H9 (cell line): Measurements from ENCODE around the gene ZNF280A. TPM values are rescaled to one million over a fixed set of nuclear protein-coding genes. Genes with fewer than 3 reads are reported as not detected.

Source experiments
- DNase-seq: peaks from one replicate; pipeline ENCODE4 v3.0.0-alpha.2; 2017
- H2AFZ ChIP-seq: one replicate; pipeline ENCODE4 v1.6.1; 2013; ENCODE audit warnings: mild to moderate bottlenecking, low read length, control low read depth, moderate library complexity
- H2AK5ac ChIP-seq: 2 replicates; pipeline ENCODE4 v1.6.1; 2013; ENCODE audit warnings: low read length, control low read depth, mixed read lengths; ENCODE audit not compliant: insufficient read length
- H2BK120ac ChIP-seq: one replicate; pipeline ENCODE4 v1.6.1; 2013; ENCODE audit warnings: low read depth, mild to moderate bottlenecking, low read length, control low read depth, inconsistent platforms; ENCODE audit not compliant: poor library complexity, severe bottlenecking
- H2BK12ac ChIP-seq: 2 replicates; pipeline ENCODE4 v1.6.1; 2013; ENCODE audit warnings: low read length, control low read depth, mixed read lengths, low read depth; ENCODE audit not compliant: insufficient read length
- H2BK15ac ChIP-seq: 2 replicates; pipeline ENCODE4 v1.6.1; 2013; ENCODE audit warnings: low read depth, low read length, control low read depth
- H2BK20ac ChIP-seq: one replicate; pipeline ENCODE4 v1.6.1; 2013; ENCODE audit warnings: low read depth, mild to moderate bottlenecking, low read length, control low read depth, inconsistent platforms; ENCODE audit not compliant: poor library complexity, severe bottlenecking
- H2BK5ac ChIP-seq: 2 replicates; pipeline ENCODE4 v1.6.1; 2013; ENCODE audit warnings: low read length, control low read depth, mixed read lengths; ENCODE audit not compliant: insufficient read length
- H3K14ac ChIP-seq: 2 replicates; pipeline ENCODE4 v1.6.1; 2013; ENCODE audit warnings: low read length, control low read depth; ENCODE audit not compliant: insufficient read depth
- H3K18ac ChIP-seq: 2 replicates; pipeline ENCODE4 v1.6.1; 2013; ENCODE audit warnings: low read depth, mild to moderate bottlenecking, mixed read lengths, low read length, control low read depth; ENCODE audit not compliant: insufficient read length
- H3K23ac ChIP-seq: 2 replicates; pipeline ENCODE4 v1.6.1; 2013; ENCODE audit warnings: low read length, control low read depth, mixed read lengths, low read depth; ENCODE audit not compliant: insufficient read length
- H3K23me2 ChIP-seq: 2 replicates; pipeline ENCODE4 v1.6.1; 2013; ENCODE audit warnings: low read depth, mild to moderate bottlenecking, mixed read lengths, low read length, control low read depth; ENCODE audit not compliant: insufficient read length, poor library complexity, severe bottlenecking
- H3K27ac ChIP-seq: 2 replicates; pipeline ENCODE4 v1.5.1; 2013; ENCODE audit warnings: low read length, control low read depth, mixed read lengths, low read depth; ENCODE audit not compliant: insufficient read length
- H3K27me3 ChIP-seq: 2 replicates; pipeline ENCODE4 v1.6.1; 2013; ENCODE audit warnings: low read length, control low read depth, inconsistent platforms; ENCODE audit not compliant: insufficient read depth
- H3K4ac ChIP-seq: 2 replicates; pipeline ENCODE4 v1.6.1; 2013; ENCODE audit warnings: low read depth, mild to moderate bottlenecking, control low read depth, inconsistent platforms, low read length, moderate library complexity
- H3K4me1 ChIP-seq: 2 replicates; pipeline ENCODE4 v1.6.1; 2013; ENCODE audit warnings: low read length, control low read depth, inconsistent platforms; ENCODE audit not compliant: insufficient read depth
- H3K4me2 ChIP-seq: 2 replicates; pipeline ENCODE4 v1.6.1; 2013; ENCODE audit warnings: low read length, control low read depth, mixed read lengths; ENCODE audit not compliant: insufficient read length, insufficient read depth
- H3K56ac ChIP-seq: 2 replicates; pipeline ENCODE4 v1.6.1; 2013; ENCODE audit warnings: low read depth, mild to moderate bottlenecking, mixed read lengths, low read length, control low read depth; ENCODE audit not compliant: insufficient read length
- H3K79me1 ChIP-seq: 2 replicates; pipeline ENCODE4 v1.6.1; 2013; ENCODE audit warnings: low read depth, mild to moderate bottlenecking, moderate library complexity, low read length, control low read depth, inconsistent platforms; ENCODE audit not compliant: insufficient read depth, poor library complexity, severe bottlenecking
- H3K79me2 ChIP-seq: 2 replicates; pipeline ENCODE4 v1.6.1; 2013; ENCODE audit warnings: low read length, control low read depth, inconsistent platforms; ENCODE audit not compliant: insufficient read depth
- H3K9ac ChIP-seq: 2 replicates; pipeline ENCODE4 v1.6.1; 2013; ENCODE audit warnings: low read length, control low read depth, mixed read lengths; ENCODE audit not compliant: insufficient read length; ENCODE audit errors: extremely low read depth
- H3K9me3 ChIP-seq: one replicate; pipeline ENCODE4 v1.6.1; 2013; ENCODE audit warnings: low read depth, low read length, inconsistent platforms; ENCODE audit not compliant: control insufficient read depth
- H3T11ph ChIP-seq: one replicate; pipeline ENCODE4 v1.6.1; 2013; ENCODE audit warnings: mild to moderate bottlenecking, low read length, control low read depth, inconsistent platforms
- H4K20me1 ChIP-seq: one replicate; pipeline ENCODE4 v1.6.1; 2013; ENCODE audit not compliant: control insufficient read depth, insufficient read length, insufficient read depth
- H4K5ac ChIP-seq: 2 replicates; pipeline ENCODE4 v1.6.1; 2013; ENCODE audit warnings: low read depth, mild to moderate bottlenecking, mixed read lengths, low read length, control low read depth; ENCODE audit not compliant: insufficient read length
- H4K8ac ChIP-seq: replicated peaks from 2 replicates; pipeline ENCODE4 v1.6.1; 2013; ENCODE audit warnings: low read length, control low read depth, mixed read lengths, low read depth; ENCODE audit not compliant: insufficient read length
- H4K91ac ChIP-seq: 2 replicates; pipeline ENCODE4 v1.6.1; 2013; ENCODE audit warnings: low read depth, mild to moderate bottlenecking, moderate library complexity, mixed read lengths, low read length, control low read depth; ENCODE audit not compliant: insufficient read length
- H3K27ac Mint-ChIP-seq, 3 experiments: 2 replicates in 2 of 3; 3 replicates in 1 of 3; pipeline ENCODE4 v1.8.0; 2020 to 2021; ENCODE audit warnings: mixed read lengths in 3 of 3, mild to moderate bottlenecking in 1 of 3, moderate library complexity in 1 of 3
- H3K27me3 Mint-ChIP-seq: 2 replicates; pipeline ENCODE4 v1.8.0; 2021; ENCODE audit warnings: low read depth, mild to moderate bottlenecking, moderate library complexity, mixed read lengths
- H3K36me3 Mint-ChIP-seq, 3 experiments: 2 replicates in 2 of 3; 3 replicates in 1 of 3; pipeline ENCODE4 v1.8.0; 2020 to 2021; ENCODE audit warnings: low read depth in 3 of 3, mixed read lengths in 3 of 3; ENCODE audit not compliant: insufficient read depth in 1 of 3
- H3K4me1 Mint-ChIP-seq, 2 experiments: 2 replicates each; pipeline ENCODE4 v1.8.0; 2020; ENCODE audit warnings: mixed read lengths in 2 of 2
- H3K4me3 Mint-ChIP-seq, 2 experiments: 2 replicates in 1 of 2; 3 replicates in 1 of 2; pipeline ENCODE4 v1.8.0; 2020 to 2021; ENCODE audit warnings: mild to moderate bottlenecking in 2 of 2, mixed read lengths in 2 of 2, moderate library complexity in 1 of 2
- H3K9me3 Mint-ChIP-seq, 2 experiments: 2 replicates in 1 of 2; 3 replicates in 1 of 2; pipeline ENCODE4 v1.8.0; 2020; ENCODE audit warnings: mild to moderate bottlenecking in 2 of 2, mixed read lengths in 2 of 2, moderate library complexity in 1 of 2
- CTCF ChIP-seq: fragments of 200-600 bp; sonication (generic); conservative IDR thresholded peaks from 3 replicates; pipeline ENCODE4 v1.8.0; 2021; ENCODE audit warnings: antibody characterized with exemption, mild to moderate bottlenecking
- WGBS: extraction: QIAGEN DNeasy Blood & Tissue Kit; methylation state at CpG from one replicate; pipeline ENCODE4 v1.1.7; 2013; ENCODE audit warnings: missing lambda C conversion rate, low lambda C conversion rate, mixed read lengths; ENCODE audit not compliant: insufficient read length; ENCODE audit errors: extremely low coverage; 5-methylcytosine and 5-hydroxymethylcytosine counted together
- total RNA-seq: library from RNA; stranded (reverse); gene quantifications from 2 replicates; pipeline ENCODE4 v1.2.1, GENCODE V29; 2021

The ZNF280A gene
- total RNA-seq, 1 experiment from 2014 or later: 0.13 TPM

DNA sequence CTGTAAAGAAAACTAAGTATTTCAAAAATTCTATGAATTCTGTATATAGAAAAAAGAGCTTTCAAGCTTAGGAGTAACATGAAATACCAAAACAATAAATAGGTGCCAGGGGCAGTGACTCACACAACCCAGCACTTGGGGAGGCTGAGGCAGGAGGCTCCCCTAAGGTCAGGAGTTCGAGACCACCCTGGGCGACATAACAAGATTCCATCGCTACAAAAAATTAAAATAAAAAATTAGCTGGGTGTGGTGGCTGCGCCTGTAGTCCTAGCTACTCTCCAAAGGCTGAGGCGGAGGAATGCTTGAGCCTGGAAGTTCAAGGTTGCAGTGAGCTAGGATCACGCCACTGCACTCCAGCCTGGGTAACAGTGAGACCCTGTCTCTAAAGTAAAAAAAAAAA is 33.0 kb downstream of the ZNF280A start:
- Histone ChIP-seq H2BK20ac (no peak overlapping the region), H3K27ac (no peak overlapping the region), H4K20me1 (no peaks in the 10 kb centered on the region), H2BK15ac (no peak overlapping the region), H3K79me1 (no peaks in the 10 kb centered on the region), H3K79me2 (no peaks in the 10 kb centered on the region), H3K56ac (no peak overlapping the region), H3K9ac (no peak overlapping the region), H4K8ac (no peak overlapping the region), H3K18ac (no peak overlapping the region), H4K5ac (no peak overlapping the region), H3K27me3 (no peaks in the 10 kb centered on the region), H2AFZ (no peak overlapping the region), H3K4me1 (no peaks in the 10 kb centered on the region), H3K23me2 (no peaks in the 10 kb centered on the region), H3K14ac (no peak overlapping the region), H3K9me3 (no peaks in the 10 kb centered on the region), H2BK5ac (no peak overlapping the region), H4K91ac (no peak overlapping the region), H2BK120ac (no peak overlapping the region), H3K4me2 (no peak overlapping the region), H3K23ac (no peak overlapping the region), H2BK12ac (no peak overlapping the region), H3T11ph (no peak overlapping the region), H3K4ac (no peak overlapping the region), H2AK5ac (no peak overlapping the region)
- no CpG with 5 or more reads among the region's 6 CpGs for WGBS
- peaks cover 52% of the 10 kb centered on the region for H3K27me3 Mint-ChIP-seq
- no peak for TF ChIP-seq CTCF
- peaks cover 29 to 47% (median 45%) of the 10 kb centered on the region in 3 experiments; a peak in 6 of 7 replicates for H3K36me3 Mint-ChIP-seq
- H3K27ac Mint-ChIP-seq: no peak overlapping the region
- H3K4me1 Mint-ChIP-seq: peaks cover 2 to 3% of the 10 kb centered on the region in 2 experiments; a peak in 2 of 4 replicates
- no peak for DNase-seq
- no peaks in the 10 kb centered on the region for H3K9me3 Mint-ChIP-seq
- H3K4me3 Mint-ChIP-seq: no peak overlapping the region
